Measurements from ENCODE around the gene RAPGEF1. TPM values are rescaled to one million over a fixed set of nuclear protein-coding genes. Genes with fewer than 3 reads are reported as not detected.
"Not testable (repeated sequence)": the region's sequence is repeated elsewhere in the genome, so short reads cannot be mapped to it uniquely, and the experiment has no call there.

The RAPGEF1 gene
- total RNA-seq, 2 donors from 2014 or later, result 59.7 to 73.0 TPM

GRCh38 chr9:131657456-131657855, 82.4 kb downstream of the RAPGEF1 start:
- TF ChIP-seq CTCF (IDR thresholded peaks at IDR 0.05), result no peak
- ATAC-seq (ENCODE audit: insufficient number of reproducible peaks, low FRiP score, low read depth) (no peak), DNase-seq (ENCODE audit: low spot score) (no peak)
- no peaks in the 10 kb centered on the region for H3K27me3 ChIP-seq (replicated peaks; ENCODE audit: insufficient read depth)
- no peak overlapping the region for H3K27ac ChIP-seq
- H3K4me1 ChIP-seq (ENCODE audit: control insufficient read depth in 1 of 2, low read depth in 2 of 2), result peaks cover 20 to 46% of the 10 kb centered on the region in 2 donors
- no peaks in the 10 kb centered on the region for H3K36me3 ChIP-seq
- H3K9me3 ChIP-seq, result no peaks in the 10 kb centered on the region
- no peak overlapping the region for H3K4me3 ChIP-seq

GRCh38 chr9:131657037-131657377, 82.9 kb downstream of the RAPGEF1 start:
- H3K27ac ChIP-seq, result peak overlapping the region in 1 of 2 donors; percentile 22
- H3K4me1 ChIP-seq (ENCODE audit: control insufficient read depth in 1 of 2, low read depth in 2 of 2), result peaks cover 17 to 46% of the 10 kb centered on the region in 2 donors
- no peak for ATAC-seq (ENCODE audit: insufficient number of reproducible peaks, low FRiP score, low read depth)

DNA sequence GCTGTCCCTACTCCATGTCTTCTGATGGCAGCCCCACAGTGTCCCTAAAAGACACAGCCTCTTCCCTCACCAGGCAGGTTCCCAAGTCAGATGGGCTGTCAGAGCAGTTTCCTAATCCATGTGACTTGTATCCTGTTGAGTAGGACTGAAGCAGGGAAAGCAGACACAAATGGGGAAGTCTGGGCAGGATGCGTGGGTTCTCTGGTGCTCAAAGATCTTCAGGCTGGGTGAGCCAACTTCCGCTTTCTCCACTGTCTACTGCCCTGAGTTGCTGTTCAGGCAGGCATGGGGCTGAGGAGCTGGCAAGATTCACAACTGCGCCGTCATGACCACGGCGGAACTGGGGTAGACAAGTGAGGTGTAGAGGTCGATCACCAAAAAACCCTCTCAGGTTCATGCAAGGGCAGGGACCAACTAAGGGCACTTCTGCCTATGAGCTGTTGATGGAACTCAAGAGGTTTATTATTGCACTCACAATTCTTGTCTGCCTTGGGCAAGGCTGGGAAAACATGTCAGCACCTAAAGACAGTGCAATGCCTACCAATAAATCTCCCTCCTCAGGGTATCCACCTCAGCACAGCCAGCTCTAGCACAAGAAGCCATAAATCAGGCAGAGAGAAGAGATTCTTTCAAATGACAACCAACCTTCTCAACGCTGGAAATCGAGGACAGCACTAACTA, 83.4 kb downstream of the RAPGEF1 start:
- peak overlapping the region in 1 of 2 donors; percentile 22 for H3K27ac ChIP-seq
- H3K36me3 ChIP-seq, result no peaks in the 10 kb centered on the region
- peaks cover 17 to 50% of the 10 kb centered on the region in 2 donors for H3K4me1 ChIP-seq (ENCODE audit: control insufficient read depth in 1 of 2, low read depth in 2 of 2)
- DNase-seq (ENCODE audit: low spot score) (peak; percentile 15), ATAC-seq (ENCODE audit: insufficient number of reproducible peaks, low FRiP score, low read depth) (peak; percentile 47)
- no peak for TF ChIP-seq CTCF (IDR thresholded peaks at IDR 0.05)
- no peaks in the 10 kb centered on the region for H3K9me3 ChIP-seq
- no peak overlapping the region for H3K4me3 ChIP-seq
- H3K27me3 ChIP-seq (replicated peaks; ENCODE audit: insufficient read depth), result no peaks in the 10 kb centered on the region

More at GRCh38 chr9:131657037-131657377, 82.9 kb downstream of the RAPGEF1 start:
- H3K27me3 ChIP-seq (replicated peaks; ENCODE audit: insufficient read depth), result no peaks in the 10 kb centered on the region
- H3K36me3 ChIP-seq, result no peaks in the 10 kb centered on the region
- DNase-seq (ENCODE audit: low spot score), result no peak
- H3K9me3 ChIP-seq, result no peaks in the 10 kb centered on the region
- no peak overlapping the region for H3K4me3 ChIP-seq
- no peak for TF ChIP-seq CTCF (IDR thresholded peaks at IDR 0.05)

- not testable (repeated sequence) for H3K27me3 ChIP-seq (replicated peaks; ENCODE audit: insufficient read depth); H3K27ac ChIP-seq; H3K36me3 ChIP-seq; DNase-seq (ENCODE audit: low spot score); H3K4me3 ChIP-seq; H3K9me3 ChIP-seq; ATAC-seq (ENCODE audit: insufficient number of reproducible peaks, low FRiP score, low read depth)
- H3K4me1 ChIP-seq (ENCODE audit: control insufficient read depth in 1 of 2, low read depth in 2 of 2), result peaks cover 15 to 38% of the 10 kb centered on the region in 2 donors
These were observed 85.5 kb downstream of the RAPGEF1 start for GRCh38 chr9:131654369-131654768.

GRCh38 chr9:131651599-131651998, 88.3 kb downstream of the RAPGEF1 start:
- no peak for TF ChIP-seq CTCF (IDR thresholded peaks at IDR 0.05)
- Histone ChIP-seq H3K9me3 (no peaks in the 10 kb centered on the region), H3K27ac (no peak overlapping the region), H3K4me1 (ENCODE audit: control insufficient read depth in 1 of 2, low read depth in 2 of 2) (peaks cover 0 to 18% of the 10 kb centered on the region in 2 donors), H3K4me3 (no peak overlapping the region), H3K27me3 (replicated peaks; ENCODE audit: insufficient read depth) (no peaks in the 10 kb centered on the region), H3K36me3 (no peaks in the 10 kb centered on the region)
- ATAC-seq (ENCODE audit: insufficient number of reproducible peaks, low FRiP score, low read depth), result no peak
- DNase-seq (ENCODE audit: low spot score), result no peak

- no peaks in the 10 kb centered on the region for H3K9me3 ChIP-seq
- no peaks in the 10 kb centered on the region for H3K27me3 ChIP-seq (replicated peaks; ENCODE audit: insufficient read depth)
- DNase-seq (ENCODE audit: low spot score) (no peak), ATAC-seq (ENCODE audit: insufficient number of reproducible peaks, low FRiP score, low read depth) (no peak)
- H3K4me3 ChIP-seq, result no peak overlapping the region
- TF ChIP-seq CTCF (IDR thresholded peaks at IDR 0.05), result no peak
- peaks cover 0 to 18% of the 10 kb centered on the region in 2 donors for H3K4me1 ChIP-seq (ENCODE audit: control insufficient read depth in 1 of 2, low read depth in 2 of 2)
- peak overlapping the region in 1 of 2 donors; percentile 7 for H3K27ac ChIP-seq
- no peaks in the 10 kb centered on the region for H3K36me3 ChIP-seq
These were observed 88.7 kb downstream of the RAPGEF1 start for GRCh38 chr9:131651160-131651559.

Measured in thoracic aorta (tissue), 2 donors.